OCI-LY7 (cell line): ENCODE measurements around the gene CFAP107. TPM values are rescaled to one million over a fixed set of nuclear protein-coding genes. Genes with fewer than 3 reads are reported as not detected.

Source experiments
- BruUV-seq: library from RNA; stranded (reverse); fragments of 400-500 nt; replicated peaks from 2 replicates; lab custom pipeline; 2021; lab: Mats Ljungman, UMichigan
- CTCF ChIA-PET: fragments of 300-600 bp; sonication (Branson Sonifier 250); formaldehyde crosslinking; loops from one replicate; lab custom pipeline; 2022; ENCODE audit warnings: antibody characterized with exemption; ENCODE audit not compliant: unreplicated experiment; lab: Charles Lee
- POLR2A ChIA-PET: fragments of 300-600 bp; sonication (Branson Sonifier 250); formaldehyde crosslinking; loops from one replicate; lab custom pipeline; 2022; ENCODE audit warnings: antibody characterized with exemption; lab: Charles Lee
- DNase-seq: peaks from one replicate; pipeline ENCODE4 v3.0.0-alpha.2; 2015; ENCODE audit warnings: low spot score
- H2AFZ ChIP-seq: fragments of 200-600 bp; sonication (generic), shearing (Covaris generic); 2 replicates; pipeline ENCODE4 v1.6.1; 2014; ENCODE audit warnings: mild to moderate bottlenecking, antibody characterized with exemption, low read length, moderate library complexity
- H3K27ac ChIP-seq: fragments of 200-600 bp; sonication (generic); 2 replicates; pipeline ENCODE4 v1.5.1; 2014; ENCODE audit warnings: mixed run types, low read depth, mild to moderate bottlenecking, moderate library complexity, low read length, inconsistent platforms; ENCODE audit not compliant: poor library complexity, severe bottlenecking
- H3K36me3 ChIP-seq: fragments of 200-600 bp; sonication (generic); 2 replicates; pipeline ENCODE4 v1.6.1; 2014; ENCODE audit warnings: mild to moderate bottlenecking, antibody characterized with exemption, low read length, moderate library complexity, mixed read lengths; ENCODE audit not compliant: insufficient read depth
- H3K4me1 ChIP-seq: fragments of 200-600 bp; sonication (generic); 2 replicates; pipeline ENCODE4 v1.5.1; 2014; ENCODE audit warnings: mild to moderate bottlenecking, low read length; ENCODE audit not compliant: insufficient read depth, poor library complexity, severe bottlenecking
- H3K4me2 ChIP-seq: fragments of 200-600 bp; sonication (generic); 2 replicates; pipeline ENCODE4 v1.6.1; 2014; ENCODE audit warnings: mild to moderate bottlenecking, low read length
- H3K4me3 ChIP-seq: fragments of 200-600 bp; sonication (generic); 2 replicates; pipeline ENCODE4 v1.5.1; 2014; ENCODE audit warnings: mild to moderate bottlenecking, low read depth, low read length; ENCODE audit not compliant: poor library complexity, severe bottlenecking
- H3K79me2 ChIP-seq: fragments of 200-600 bp; sonication (generic); 2 replicates; pipeline ENCODE4 v1.6.1; 2016; ENCODE audit warnings: low read depth, mild to moderate bottlenecking, low read length, moderate library complexity, mixed read lengths; ENCODE audit not compliant: insufficient read depth
- H3K9me2 ChIP-seq: fragments of 200-600 bp; sonication (generic); 2 replicates; pipeline ENCODE4 v1.6.1; 2016; ENCODE audit warnings: mild to moderate bottlenecking, low read length, mixed read lengths; ENCODE audit not compliant: insufficient read depth
- H3K9me3 ChIP-seq: fragments of 200-600 bp; sonication (generic); 2 replicates; pipeline ENCODE4 v1.6.1; 2014; ENCODE audit warnings: mild to moderate bottlenecking, mixed run types, low read length, mixed read lengths
- H4K20me1 ChIP-seq: fragments of 200-600 bp; sonication (generic); 2 replicates; pipeline ENCODE4 v1.6.1; 2014; ENCODE audit warnings: mild to moderate bottlenecking, antibody characterized with exemption, low read length, moderate library complexity, mixed read lengths; ENCODE audit not compliant: insufficient read depth
- CTCF ChIP-seq: fragments of 200-600 bp; sonication (generic); conservative IDR thresholded peaks from 2 replicates; pipeline ENCODE4 v1.5.1; 2014; ENCODE audit warnings: mild to moderate bottlenecking, antibody characterized with exemption, low read length, moderate library complexity, mixed read lengths
- EZH2phosphoT487 ChIP-seq: fragments of 200-600 bp; sonication (generic); IDR thresholded peaks from 2 replicates; pipeline ENCODE4 v1.6.1; 2018; ENCODE audit warnings: low read depth, borderline replicate concordance, mild to moderate bottlenecking, mixed run types, antibody characterized with exemption, low read length, moderate library complexity, mixed read lengths
- intact Hi-C: fragments of 100-400 bp; cut with micrococcal nuclease; formaldehyde crosslinking; loops from one replicate; pipeline ENCODE4 v1.10.0; 2022; ENCODE audit not compliant: unreplicated experiment
- total RNA-seq, 2 experiments: library from RNA; depleted of rRNA in 1 of 2; stranded (reverse); fragments of >200 nt in 1 of 2; shearing (Covaris generic) in 1 of 2; gene quantifications; 2 replicates each; pipeline ENCODE4 v1.2.3, GENCODE V29; 2014 to 2022

The CFAP107 gene
- total RNA-seq, 2 experiments from 2014 or later: not detected

GRCh38 chr1:12799730-12800129 is 53.7 kb downstream of the CFAP107 start:
- CTCF ChIA-PET: no interaction called here
- Histone ChIP-seq H3K36me3 (no peaks in the 10 kb centered on the region), H3K79me2 (no peaks in the 10 kb centered on the region), H3K4me1 (no peaks in the 10 kb centered on the region), H3K27ac (no peak overlapping the region), H3K4me2 (no peak overlapping the region), H4K20me1 (no peaks in the 10 kb centered on the region), H3K9me3 (no peaks in the 10 kb centered on the region), H3K4me3 (no peak overlapping the region), H2AFZ (no peak overlapping the region), H3K9me2 (no peaks in the 10 kb centered on the region)
- TF ChIP-seq EZH2phosphoT487 (no peak), CTCF (no peak)
- DNase-seq: no peak
- intact Hi-C loops: no loop called here
- no TSS peak for BruUV-seq
- POLR2A ChIA-PET: no interaction called here

- intact Hi-C loops: no loop called here
- H3K4me1 ChIP-seq: no peaks in the 10 kb centered on the region
- H3K4me3 ChIP-seq: no peak overlapping the region
- H3K27ac ChIP-seq: no peak overlapping the region
- DNase-seq: no peak
- no peaks in the 10 kb centered on the region for H3K79me2 ChIP-seq
- no peak overlapping the region for H3K4me2 ChIP-seq
- TF ChIP-seq EZH2phosphoT487 (no peak), CTCF (no peak)
- no peaks in the 10 kb centered on the region for H3K9me3 ChIP-seq
- H2AFZ ChIP-seq: no peak overlapping the region
- H3K9me2 ChIP-seq: no peaks in the 10 kb centered on the region
- no TSS peak for BruUV-seq
- POLR2A ChIA-PET: no interaction called here
- H3K36me3 ChIP-seq: no peaks in the 10 kb centered on the region
- CTCF ChIA-PET: no interaction called here
- H4K20me1 ChIP-seq: no peaks in the 10 kb centered on the region
These were observed 63.9 kb downstream of the CFAP107 start for GRCh38 chr1:12809933-12810332.

GRCh38 chr1:12810691-12811408 is 64.8 kb downstream of the CFAP107 start:
- no peaks in the 10 kb centered on the region for H3K79me2 ChIP-seq
- no peak for TF ChIP-seq EZH2phosphoT487
- no peak for TF ChIP-seq CTCF
- BruUV-seq: no TSS peak
- H3K36me3 ChIP-seq: no peaks in the 10 kb centered on the region
- ChIA-PET POLR2A (no interaction called here), CTCF (no interaction called here)
- H3K4me3 ChIP-seq: no peak overlapping the region
- H2AFZ ChIP-seq: no peak overlapping the region
- DNase-seq: no peak
- H3K4me1 ChIP-seq: no peaks in the 10 kb centered on the region
- no peaks in the 10 kb centered on the region for H4K20me1 ChIP-seq
- intact Hi-C loops: no loop called here
- H3K27ac ChIP-seq: no peak overlapping the region
- no peaks in the 10 kb centered on the region for H3K9me2 ChIP-seq
- H3K4me2 ChIP-seq: no peak overlapping the region
- no peaks in the 10 kb centered on the region for H3K9me3 ChIP-seq
